ENCODE results near the gene DIS3L2.
"Not testable (repeated sequence)": the region's sequence is repeated elsewhere in the genome, so short reads cannot be mapped to it uniquely, and the experiment has no call there.

The DIS3L2 gene

GRCh38 chr2:231937057-231937456 is 24.5 kb upstream of the DIS3L2 start:
- H2AFZ ChIP-seq (ENCODE audit: low read length, unreplicated experiment), result no peak overlapping the region
- no peak overlapping the region for H3K4me3 ChIP-seq (ENCODE audit: low read depth, low read length)
- H3K27me3 ChIP-seq (ENCODE audit: insufficient read depth, low read length), result peaks cover 8% of the 10 kb centered on the region; the same call in 1 of the 2 replicates
- no peak overlapping the region for H3K27ac ChIP-seq (ENCODE audit: low read depth, low read length)
- no peaks in the 10 kb centered on the region for H3K79me2 ChIP-seq (ENCODE audit: control insufficient read depth, insufficient read depth, low read length, unreplicated experiment)
- no peaks in the 10 kb centered on the region for H3K4me1 ChIP-seq (ENCODE audit: control insufficient read depth, insufficient read depth, low read length, unreplicated experiment)
- H3K36me3 ChIP-seq (ENCODE audit: insufficient read depth, low read length), result no peaks in the 10 kb centered on the region

- Histone ChIP-seq H3K4me3 (ENCODE audit: low read depth, low read length) (no peak overlapping the region), H3K36me3 (ENCODE audit: insufficient read depth, low read length) (no peaks in the 10 kb centered on the region), H3K27me3 (ENCODE audit: insufficient read depth, low read length) (peaks cover 11% of the 10 kb centered on the region; the same call in 1 of the 2 replicates), H3K27ac (ENCODE audit: low read depth, low read length) (no peak overlapping the region), H2AFZ (ENCODE audit: low read length, unreplicated experiment) (no peak overlapping the region), H3K79me2 (ENCODE audit: control insufficient read depth, insufficient read depth, low read length, unreplicated experiment) (no peaks in the 10 kb centered on the region), H3K4me1 (ENCODE audit: control insufficient read depth, insufficient read depth, low read length, unreplicated experiment) (no peaks in the 10 kb centered on the region)
Observed at GRCh38 chr2:231939022-231939421, 22.5 kb upstream of the DIS3L2 start.

- H3K4me3 ChIP-seq (ENCODE audit: low read depth, low read length), result no peak overlapping the region
- H3K27me3 ChIP-seq (ENCODE audit: insufficient read depth, low read length), result peaks cover 12% of the 10 kb centered on the region; the same call in 1 of the 2 replicates
- no peak overlapping the region for H2AFZ ChIP-seq (ENCODE audit: low read length, unreplicated experiment)
- H3K4me1 ChIP-seq (ENCODE audit: control insufficient read depth, insufficient read depth, low read length, unreplicated experiment), result no peaks in the 10 kb centered on the region
- no peaks in the 10 kb centered on the region for H3K36me3 ChIP-seq (ENCODE audit: insufficient read depth, low read length)
- no peak overlapping the region for H3K27ac ChIP-seq (ENCODE audit: low read depth, low read length)
- no peaks in the 10 kb centered on the region for H3K79me2 ChIP-seq (ENCODE audit: control insufficient read depth, insufficient read depth, low read length, unreplicated experiment)
Observed at GRCh38 chr2:231940795-231941194, 20.7 kb upstream of the DIS3L2 start.

- H3K4me1 ChIP-seq (ENCODE audit: control insufficient read depth, insufficient read depth, low read length, unreplicated experiment), result no peaks in the 10 kb centered on the region
- H3K4me3 ChIP-seq (ENCODE audit: low read depth, low read length), result no peak overlapping the region
- no peak overlapping the region for H2AFZ ChIP-seq (ENCODE audit: low read length, unreplicated experiment)
- peaks cover 9% of the 10 kb centered on the region; the same call in 1 of the 2 replicates for H3K27me3 ChIP-seq (ENCODE audit: insufficient read depth, low read length)
- H3K79me2 ChIP-seq (ENCODE audit: control insufficient read depth, insufficient read depth, low read length, unreplicated experiment), result no peaks in the 10 kb centered on the region
- no peaks in the 10 kb centered on the region for H3K36me3 ChIP-seq (ENCODE audit: insufficient read depth, low read length)
- no peak overlapping the region for H3K27ac ChIP-seq (ENCODE audit: low read depth, low read length)
Observed at GRCh38 chr2:231941673-231942072, 19.8 kb upstream of the DIS3L2 start.

- no peak overlapping the region for H3K27ac ChIP-seq (ENCODE audit: low read depth, low read length)
- H3K79me2 ChIP-seq (ENCODE audit: control insufficient read depth, insufficient read depth, low read length, unreplicated experiment), result no peaks in the 10 kb centered on the region
- H3K4me3 ChIP-seq (ENCODE audit: low read depth, low read length), result no peak overlapping the region
- H2AFZ ChIP-seq (ENCODE audit: low read length, unreplicated experiment), result no peak overlapping the region
- H3K4me1 ChIP-seq (ENCODE audit: control insufficient read depth, insufficient read depth, low read length, unreplicated experiment), result no peaks in the 10 kb centered on the region
- H3K36me3 ChIP-seq (ENCODE audit: insufficient read depth, low read length), result no peaks in the 10 kb centered on the region
- H3K27me3 ChIP-seq (ENCODE audit: insufficient read depth, low read length), result peaks cover 8% of the 10 kb centered on the region; the same call in 1 of the 2 replicates
Observed at GRCh38 chr2:231942180-231942579, 19.3 kb upstream of the DIS3L2 start.

- Histone ChIP-seq H2AFZ (ENCODE audit: low read length, unreplicated experiment) (no peak overlapping the region), H3K79me2 (ENCODE audit: control insufficient read depth, insufficient read depth, low read length, unreplicated experiment) (no peaks in the 10 kb centered on the region), H3K27ac (ENCODE audit: low read depth, low read length) (no peak overlapping the region), H3K4me1 (ENCODE audit: control insufficient read depth, insufficient read depth, low read length, unreplicated experiment) (no peaks in the 10 kb centered on the region), H3K36me3 (ENCODE audit: insufficient read depth, low read length) (no peaks in the 10 kb centered on the region), H3K27me3 (ENCODE audit: insufficient read depth, low read length) (peaks cover 8% of the 10 kb centered on the region; the same call in 1 of the 2 replicates), H3K4me3 (ENCODE audit: low read depth, low read length) (no peak overlapping the region)
Observed at GRCh38 chr2:231946241-231946814, 15.2 kb upstream of the DIS3L2 start.

- H2AFZ ChIP-seq (ENCODE audit: low read length, unreplicated experiment); H3K79me2 ChIP-seq (ENCODE audit: control insufficient read depth, insufficient read depth, low read length, unreplicated experiment); H3K36me3 ChIP-seq (ENCODE audit: insufficient read depth, low read length): not testable (repeated sequence)
Observed at GRCh38 chr2:231947112-231947511, 14.4 kb upstream of the DIS3L2 start.

GRCh38 chr2:231947694-231948093 is 13.8 kb upstream of the DIS3L2 start:
- Histone ChIP-seq H2AFZ (ENCODE audit: low read length, unreplicated experiment) (no peak overlapping the region), H3K27me3 (ENCODE audit: insufficient read depth, low read length) (peaks cover 8% of the 10 kb centered on the region; the same call in 1 of the 2 replicates), H3K27ac (ENCODE audit: low read depth, low read length) (no peak overlapping the region), H3K79me2 (ENCODE audit: control insufficient read depth, insufficient read depth, low read length, unreplicated experiment) (no peaks in the 10 kb centered on the region), H3K36me3 (ENCODE audit: insufficient read depth, low read length) (no peaks in the 10 kb centered on the region), H3K4me1 (ENCODE audit: control insufficient read depth, insufficient read depth, low read length, unreplicated experiment) (no peaks in the 10 kb centered on the region), H3K4me3 (ENCODE audit: low read depth, low read length) (no peak overlapping the region)

More at GRCh38 chr2:231947112-231947511, 14.4 kb upstream of the DIS3L2 start:
- H3K4me1 ChIP-seq (ENCODE audit: control insufficient read depth, insufficient read depth, low read length, unreplicated experiment); H3K27me3 ChIP-seq (ENCODE audit: insufficient read depth, low read length); H3K4me3 ChIP-seq (ENCODE audit: low read depth, low read length); H3K27ac ChIP-seq (ENCODE audit: low read depth, low read length): not testable (repeated sequence)

- no peak overlapping the region for H2AFZ ChIP-seq (ENCODE audit: low read length, unreplicated experiment)
- H3K79me2 ChIP-seq (ENCODE audit: control insufficient read depth, insufficient read depth, low read length, unreplicated experiment), result no peaks in the 10 kb centered on the region
Observed at GRCh38 chr2:231951452-231952035, 10.0 kb upstream of the DIS3L2 start.

GRCh38 chr2:231955758-231956472 is 5.6 kb upstream of the DIS3L2 start:
- Histone ChIP-seq H3K27ac (ENCODE audit: low read depth, low read length) (no peak overlapping the region), H3K27me3 (ENCODE audit: insufficient read depth, low read length) (no peaks in the 10 kb centered on the region), H2AFZ (ENCODE audit: low read length, unreplicated experiment) (no peak overlapping the region)

More at GRCh38 chr2:231951452-231952035, 10.0 kb upstream of the DIS3L2 start:
- Histone ChIP-seq H3K27ac (ENCODE audit: low read depth, low read length) (no peak overlapping the region), H3K4me1 (ENCODE audit: control insufficient read depth, insufficient read depth, low read length, unreplicated experiment) (no peaks in the 10 kb centered on the region), H3K36me3 (ENCODE audit: insufficient read depth, low read length) (no peaks in the 10 kb centered on the region), H3K4me3 (ENCODE audit: low read depth, low read length) (no peak overlapping the region), H3K27me3 (ENCODE audit: insufficient read depth, low read length) (no peaks in the 10 kb centered on the region)

More at GRCh38 chr2:231955758-231956472, 5.6 kb upstream of the DIS3L2 start:
- H3K4me1 ChIP-seq (ENCODE audit: control insufficient read depth, insufficient read depth, low read length, unreplicated experiment), result peaks cover 4% of the 10 kb centered on the region
- no peaks in the 10 kb centered on the region for H3K36me3 ChIP-seq (ENCODE audit: insufficient read depth, low read length)
- H3K4me3 ChIP-seq (ENCODE audit: low read depth, low read length), result no peak overlapping the region
- no peaks in the 10 kb centered on the region for H3K79me2 ChIP-seq (ENCODE audit: control insufficient read depth, insufficient read depth, low read length, unreplicated experiment)

All from ACC112 (cell line).